GM12878 (cell line): Measurements from ENCODE around the gene FCF1. TPM values are rescaled to one million over a fixed set of nuclear protein-coding genes. Genes with fewer than 3 reads are reported as not detected.

ENCODE experiments used
- BCL11A ChIP-seq: IDR thresholded peaks from 2 replicates; pipeline ENCODE4 v1.6.1; 2011; ENCODE audit warnings: low read depth, low read length
- BHLHE40 ChIP-seq, 2 experiments: fragments of 450-650 bp in 1 of 2; IDR thresholded peaks; 2 replicates each; pipeline ENCODE4 v1.6.1; 2011 to 2017; ENCODE audit warnings: low read depth in 2 of 2, borderline replicate concordance in 1 of 2, improper control_type of control experiment in 1 of 2, low read length in 1 of 2, mild to moderate bottlenecking in 1 of 2
- BRCA1 ChIP-seq: IDR thresholded peaks from 2 replicates; pipeline ENCODE4 v1.6.1; 2011; ENCODE audit warnings: low read depth, low read length, improper control_type of control experiment
- CBX3 ChIP-seq: fragments of 200-600 bp; sonication (generic); IDR thresholded peaks from 2 replicates; pipeline ENCODE4 v1.6.1; 2016; ENCODE audit warnings: low read depth, borderline replicate concordance
- CEBPZ ChIP-seq: fragments of 150-350 bp; IDR thresholded peaks from 2 replicates; pipeline ENCODE4 v1.6.1; 2016; ENCODE audit warnings: low read depth, low read length
- CHD2 ChIP-seq: IDR thresholded peaks from 2 replicates; pipeline ENCODE4 v1.6.1; 2011; ENCODE audit warnings: low read depth, low read length, improper control_type of control experiment, borderline replicate concordance
- MEF2A ChIP-seq: IDR thresholded peaks from 2 replicates; pipeline ENCODE4 v1.6.1; 2011; ENCODE audit warnings: low read depth, mild to moderate bottlenecking, low read length, moderate library complexity; ENCODE audit not compliant: insufficient read depth
- MYC ChIP-seq: IDR thresholded peaks from 2 replicates; pipeline ENCODE4 v1.6.1; 2011; ENCODE audit warnings: mild to moderate bottlenecking, low read length, moderate library complexity, inconsistent platforms; ENCODE audit not compliant: insufficient read depth, insufficient replicate concordance, insufficient read length, severe bottlenecking
- NR2C1 ChIP-seq: fragments of 450-650 bp; IDR thresholded peaks from 2 replicates; pipeline ENCODE4 v1.6.1; 2017; ENCODE audit warnings: antibody characterized with exemption, mild to moderate bottlenecking, moderate library complexity
- RELA ChIP-seq: fragments of 450-650 bp; IDR thresholded peaks from 2 replicates; pipeline ENCODE4 v1.8.0; 2014; ENCODE audit warnings: borderline replicate concordance; ENCODE audit not compliant: partially characterized antibody
- SIX5 ChIP-seq: IDR thresholded peaks from 2 replicates; pipeline ENCODE4 v1.6.1; 2011; ENCODE audit warnings: mild to moderate bottlenecking, low read depth, low read length, moderate library complexity; ENCODE audit not compliant: severe bottlenecking
- SMAD1 ChIP-seq: fragments of 450-650 bp; IDR thresholded peaks from 2 replicates; pipeline ENCODE4 v1.6.1; 2018; ENCODE audit warnings: mild to moderate bottlenecking, low read depth; ENCODE audit not compliant: partially characterized antibody
- SMAD5 ChIP-seq: IDR thresholded peaks from 2 replicates; pipeline ENCODE4 v1.6.1; 2016; ENCODE audit warnings: antibody characterized with exemption, low read depth
- WRNIP1 ChIP-seq: IDR thresholded peaks from 2 replicates; pipeline ENCODE4 v1.6.1; 2011; ENCODE audit warnings: low read depth, low read length, improper control_type of control experiment, borderline replicate concordance
- polyA plus RNA-seq, 11 experiments: library from polyadenylated mRNA; depleted of rRNA in 4 of 11; unstranded in 6 of 11; stranded (reverse) in 5 of 11; fragments of >200 nt; fragmentation: Nextera tagmentation in 4 of 11; fragmentation: Illumina TruSeq in 1 of 11; extraction: Ambion mirVana in 4 of 11; extraction: Trizol in 1 of 11; gene quantifications; 1 replicate in 1 of 11; 2 replicates in 10 of 11; pipeline versions ENCODE4 v1.2.1 to v1.2.3, GENCODE V29; 2011 to 2016; ENCODE audit warnings: inconsistent platforms in 2 of 11, missing spikeins in 2 of 11, low read depth in 1 of 11
- total RNA-seq, 4 experiments: library from RNA; depleted of rRNA in 3 of 4; stranded (reverse); fragments of >200 nt in 3 of 4; fragmentation: Illumina TruSeq in 1 of 4; extraction: Trizol in 1 of 4; gene quantifications; 2 replicates each; pipeline versions ENCODE4 v1.2.1 to v1.2.3, GENCODE V29; 2013 to 2021
- TF ChIP-seq, protein P1 (sequence below): fragments of 450-650 bp; IDR thresholded peaks from 2 replicates; pipeline ENCODE4 v1.6.1; 2018; ENCODE audit warnings: borderline replicate concordance, mild to moderate bottlenecking; ENCODE audit not compliant: partially characterized antibody
- TF ChIP-seq, protein P2 (sequence below): IDR thresholded peaks from 2 replicates; pipeline ENCODE4 v1.6.1; 2012; ENCODE audit warnings: low read depth, low read length, improper control_type of control experiment
- TF ChIP-seq, protein P3 (sequence below): fragments of 450-650 bp; IDR thresholded peaks from 2 replicates; pipeline ENCODE4 v1.6.1; 2018; ENCODE audit warnings: mild to moderate bottlenecking, low read depth, moderate library complexity; ENCODE audit not compliant: partially characterized antibody

FCF1 gene
- total and polyA plus RNA-seq, 10 of the 15 experiments (the other 5 are each of a cell fraction or from before 2014, with no cell fraction given), result 6.2 to 88.7 (median 28.5) TPM

DNA sequence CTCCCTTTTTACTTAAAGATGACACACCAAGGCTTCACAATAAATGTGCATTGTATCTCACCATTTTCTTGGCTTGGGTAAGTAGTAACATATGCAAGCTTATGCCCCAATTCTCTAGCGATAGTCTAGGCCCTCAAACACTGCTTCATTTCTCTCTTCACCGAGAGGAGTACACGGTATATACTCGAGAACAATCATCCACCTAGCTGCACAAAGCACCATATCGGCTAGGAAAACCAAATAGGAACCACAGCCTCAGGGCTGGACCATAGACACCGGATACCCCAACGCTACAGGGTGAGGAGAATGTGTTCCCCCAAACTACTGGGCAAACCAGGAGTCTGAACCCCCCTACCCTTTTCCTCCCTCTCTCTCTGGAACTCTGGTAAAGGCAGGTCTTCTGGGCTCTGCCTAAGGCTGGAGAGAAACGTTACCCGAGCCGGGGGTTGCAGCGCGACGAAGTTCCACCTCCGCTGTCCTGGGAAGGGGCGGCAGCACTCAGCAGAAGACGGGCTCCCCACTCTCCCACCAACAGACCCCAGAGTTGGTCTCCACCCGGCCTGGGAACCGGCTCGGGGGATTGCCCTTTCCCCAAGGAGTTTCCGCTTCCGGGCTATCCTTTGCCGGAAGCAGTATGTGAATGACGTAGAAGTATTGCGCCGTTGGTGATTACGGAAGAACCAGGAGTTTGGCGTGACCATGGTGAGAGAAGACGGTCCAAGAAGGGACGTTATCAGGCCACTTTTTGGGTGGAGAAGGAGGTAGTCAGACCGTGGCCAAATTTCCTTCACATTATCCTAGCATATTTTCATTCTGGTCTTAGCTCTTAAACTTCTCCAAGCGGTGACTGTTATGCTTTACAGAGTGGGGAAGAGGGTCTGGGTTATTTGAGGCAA, at the start of gene FCF1, which contains the start of gene AREL1 (continued):
- TF ChIP-seq CHD2 (peak; percentile 75; the same call in 1 of the 2 replicates), SMAD1 (peak; percentile 78), WRNIP1 (no peak), SIX5 (peak; percentile 64), BRCA1 (no peak), MEF2A (no peak), SMAD5 (peak; percentile 95), MYC (no peak), BHLHE40 (IDR thresholded peaks at IDR 0.05; ENCODE audit: borderline replicate concordance in 1 of 2, low read depth in 2 of 2, low read length in 1 of 2) (peak in 1 of 2 experiments; percentile 35; a peak in 1 of 4 replicates), BCL11A (no peak), RELA (peak; percentile 86), CBX3 (no peak), NR2C1 (peak; percentile 98), CEBPZ (no peak)
- TF ChIP-seq, protein P1, sequence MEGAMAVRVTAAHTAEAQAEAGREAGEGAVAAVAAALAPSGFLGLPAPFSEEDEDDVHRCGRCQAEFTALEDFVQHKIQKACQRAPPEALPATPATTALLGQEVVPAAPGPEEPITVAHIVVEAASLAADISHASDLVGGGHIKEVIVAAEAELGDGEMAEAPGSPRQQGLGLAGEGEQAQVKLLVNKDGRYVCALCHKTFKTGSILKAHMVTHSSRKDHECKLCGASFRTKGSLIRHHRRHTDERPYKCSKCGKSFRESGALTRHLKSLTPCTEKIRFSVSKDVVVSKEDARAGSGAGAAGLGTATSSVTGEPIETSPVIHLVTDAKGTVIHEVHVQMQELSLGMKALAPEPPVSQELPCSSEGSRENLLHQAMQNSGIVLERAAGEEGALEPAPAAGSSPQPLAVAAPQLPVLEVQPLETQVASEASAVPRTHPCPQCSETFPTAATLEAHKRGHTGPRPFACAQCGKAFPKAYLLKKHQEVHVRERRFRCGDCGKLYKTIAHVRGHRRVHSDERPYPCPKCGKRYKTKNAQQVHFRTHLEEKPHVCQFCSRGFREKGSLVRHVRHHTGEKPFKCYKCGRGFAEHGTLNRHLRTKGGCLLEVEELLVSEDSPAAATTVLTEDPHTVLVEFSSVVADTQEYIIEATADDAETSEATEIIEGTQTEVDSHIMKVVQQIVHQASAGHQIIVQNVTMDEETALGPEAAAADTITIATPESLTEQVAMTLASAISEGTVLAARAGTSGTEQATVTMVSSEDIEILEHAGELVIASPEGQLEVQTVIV, result peak; percentile 68
- TF ChIP-seq, protein P2, sequence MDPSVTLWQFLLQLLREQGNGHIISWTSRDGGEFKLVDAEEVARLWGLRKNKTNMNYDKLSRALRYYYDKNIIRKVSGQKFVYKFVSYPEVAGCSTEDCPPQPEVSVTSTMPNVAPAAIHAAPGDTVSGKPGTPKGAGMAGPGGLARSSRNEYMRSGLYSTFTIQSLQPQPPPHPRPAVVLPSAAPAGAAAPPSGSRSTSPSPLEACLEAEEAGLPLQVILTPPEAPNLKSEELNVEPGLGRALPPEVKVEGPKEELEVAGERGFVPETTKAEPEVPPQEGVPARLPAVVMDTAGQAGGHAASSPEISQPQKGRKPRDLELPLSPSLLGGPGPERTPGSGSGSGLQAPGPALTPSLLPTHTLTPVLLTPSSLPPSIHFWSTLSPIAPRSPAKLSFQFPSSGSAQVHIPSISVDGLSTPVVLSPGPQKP, result peak; percentile 92
- TF ChIP-seq, protein P3, sequence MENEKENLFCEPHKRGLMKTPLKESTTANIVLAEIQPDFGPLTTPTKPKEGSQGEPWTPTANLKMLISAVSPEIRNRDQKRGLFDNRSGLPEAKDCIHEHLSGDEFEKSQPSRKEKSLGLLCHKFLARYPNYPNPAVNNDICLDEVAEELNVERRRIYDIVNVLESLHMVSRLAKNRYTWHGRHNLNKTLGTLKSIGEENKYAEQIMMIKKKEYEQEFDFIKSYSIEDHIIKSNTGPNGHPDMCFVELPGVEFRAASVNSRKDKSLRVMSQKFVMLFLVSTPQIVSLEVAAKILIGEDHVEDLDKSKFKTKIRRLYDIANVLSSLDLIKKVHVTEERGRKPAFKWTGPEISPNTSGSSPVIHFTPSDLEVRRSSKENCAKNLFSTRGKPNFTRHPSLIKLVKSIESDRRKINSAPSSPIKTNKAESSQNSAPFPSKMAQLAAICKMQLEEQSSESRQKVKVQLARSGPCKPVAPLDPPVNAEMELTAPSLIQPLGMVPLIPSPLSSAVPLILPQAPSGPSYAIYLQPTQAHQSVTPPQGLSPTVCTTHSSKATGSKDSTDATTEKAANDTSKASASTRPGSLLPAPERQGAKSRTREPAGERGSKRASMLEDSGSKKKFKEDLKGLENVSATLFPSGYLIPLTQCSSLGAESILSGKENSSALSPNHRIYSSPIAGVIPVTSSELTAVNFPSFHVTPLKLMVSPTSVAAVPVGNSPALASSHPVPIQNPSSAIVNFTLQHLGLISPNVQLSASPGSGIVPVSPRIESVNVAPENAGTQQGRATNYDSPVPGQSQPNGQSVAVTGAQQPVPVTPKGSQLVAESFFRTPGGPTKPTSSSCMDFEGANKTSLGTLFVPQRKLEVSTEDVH, result peak; percentile 96
